Neural progenitor cell (in vitro differentiated cells): ENCODE measurements around the gene PTPN2. TPM values are rescaled to one million over a fixed set of nuclear protein-coding genes. Genes with fewer than 3 reads are reported as not detected.

Experiments
- DNase-seq: peaks from one replicate; pipeline ENCODE4 v3.0.0-alpha.2; 2016; ENCODE audit warnings: low spot score
- H2AFZ ChIP-seq: fragments of 200-600 bp; sonication (generic); replicated peaks from 2 replicates; pipeline ENCODE4 v1.6.1; 2016; ENCODE audit warnings: antibody characterized with exemption
- H3F3A ChIP-seq: fragments of 200-600 bp; sonication (generic); 2 replicates; pipeline ENCODE4 v1.6.1; 2016; ENCODE audit warnings: antibody characterized with exemption, low read depth
- H3K27ac ChIP-seq: fragments of 200-600 bp; sonication (generic); 2 replicates; pipeline ENCODE4 v1.5.1; 2016; ENCODE audit warnings: mild to moderate bottlenecking
- H3K27me3 ChIP-seq: fragments of 200-600 bp; sonication (generic); 2 replicates; pipeline ENCODE4 v1.6.1; 2016; ENCODE audit warnings: mild to moderate bottlenecking, moderate library complexity
- H3K36me3 ChIP-seq: fragments of 200-600 bp; sonication (generic); 2 replicates; pipeline ENCODE4 v1.5.1; 2016
- H3K4me1 ChIP-seq: fragments of 200-600 bp; sonication (generic); 2 replicates; pipeline ENCODE4 v1.6.1; 2016; ENCODE audit warnings: mixed run types
- H3K4me2 ChIP-seq: fragments of 200-600 bp; sonication (generic); 2 replicates; pipeline ENCODE4 v1.6.1; 2016
- H3K4me3 ChIP-seq: fragments of 200-600 bp; sonication (generic); 2 replicates; pipeline ENCODE4 v1.5.1; 2016
- H3K79me2 ChIP-seq: fragments of 200-600 bp; sonication (generic); 2 replicates; pipeline ENCODE4 v1.6.1; 2016; ENCODE audit warnings: low read depth
- H3K9ac ChIP-seq: fragments of 200-600 bp; sonication (generic); 2 replicates; pipeline ENCODE4 v1.6.1; 2016
- H3K9me3 ChIP-seq: fragments of 200-600 bp; sonication (generic); 2 replicates; pipeline ENCODE4 v1.5.1; 2016; ENCODE audit warnings: low read depth
- H4K20me1 ChIP-seq: fragments of 200-600 bp; sonication (generic); 2 replicates; pipeline ENCODE4 v1.6.1; 2016; ENCODE audit warnings: low read depth
- H3K27ac Mint-ChIP-seq: 3 replicates; pipeline ENCODE4 v1.8.0; 2021; ENCODE audit warnings: mixed read lengths
- H3K27me3 Mint-ChIP-seq: 2 replicates; pipeline ENCODE4 v1.8.0; 2022; ENCODE audit warnings: low read depth, mild to moderate bottlenecking, inconsistent platforms, moderate library complexity, mixed read lengths; ENCODE audit not compliant: insufficient read depth
- H3K36me3 Mint-ChIP-seq: 3 replicates; pipeline ENCODE4 v1.8.0; 2021; ENCODE audit warnings: mixed read lengths
- H3K4me1 Mint-ChIP-seq: 3 replicates; pipeline ENCODE4 v1.8.0; 2021; ENCODE audit warnings: mixed read lengths
- H3K4me3 Mint-ChIP-seq: 3 replicates; pipeline ENCODE4 v1.8.0; 2021; ENCODE audit warnings: mild to moderate bottlenecking, moderate library complexity, mixed read lengths
- H3K9me3 Mint-ChIP-seq: 3 replicates; pipeline ENCODE4 v1.8.0; 2020; ENCODE audit warnings: mixed read lengths
- CTCF ChIP-seq: fragments of 200-600 bp; sonication (generic); IDR thresholded peaks from 2 replicates; pipeline ENCODE4 v1.5.1; 2017; ENCODE audit warnings: antibody characterized with exemption, mild to moderate bottlenecking
- EZH2 ChIP-seq: fragments of 200-600 bp; sonication (generic); IDR thresholded peaks from 2 replicates; pipeline ENCODE4 v1.6.1; 2017; ENCODE audit warnings: antibody characterized with exemption, mild to moderate bottlenecking, moderate library complexity
- EZH2phosphoT487 ChIP-seq: fragments of 200-600 bp; sonication (generic); IDR thresholded peaks from 2 replicates; pipeline ENCODE4 v1.6.1; 2017; ENCODE audit warnings: antibody characterized with exemption
- small RNA-seq: library from RNA; depleted of rRNA; stranded (forward); fragments of <200 nt; gene quantifications from one replicate; pipeline ENCODE3, GENCODE V24; 2015
- total RNA-seq: library from RNA; depleted of rRNA; stranded (reverse); fragments of >200 nt; gene quantifications from 2 replicates; pipeline ENCODE4 v1.2.3, GENCODE V29; 2015; ENCODE audit warnings: low replicate concordance

The PTPN2 gene
- total RNA-seq, 1 donor from 2014 or later: 57.9 TPM

GRCh38 chr18:12745095-12745795 is 138.8 kb downstream of the PTPN2 start:
- no peak overlapping the region for H3K9ac ChIP-seq
- H3K79me2 ChIP-seq: no peaks in the 10 kb centered on the region
- H3K4me2 ChIP-seq: no peak overlapping the region
- H3K4me3 ChIP-seq: no peak overlapping the region
- no peaks in the 10 kb centered on the region for H3K36me3 ChIP-seq
- no peak for DNase-seq
- H3K36me3 Mint-ChIP-seq: no peaks in the 10 kb centered on the region
- H2AFZ ChIP-seq: no peak overlapping the region
- peaks cover 2% of the 10 kb centered on the region for H3K9me3 Mint-ChIP-seq
- no peaks in the 10 kb centered on the region for H3K27me3 ChIP-seq
- H3K9me3 ChIP-seq: no peaks in the 10 kb centered on the region
- no peaks in the 10 kb centered on the region for H3F3A ChIP-seq
- H3K4me1 Mint-ChIP-seq: no peaks in the 10 kb centered on the region
- no peaks in the 10 kb centered on the region for H3K4me1 ChIP-seq
- no peak overlapping the region for H3K27ac ChIP-seq
- H3K27ac Mint-ChIP-seq: no peak overlapping the region
- no peak for TF ChIP-seq CTCF
- no peak for TF ChIP-seq EZH2
- no peak for TF ChIP-seq EZH2phosphoT487
- H3K27me3 Mint-ChIP-seq: peaks cover 2% of the 10 kb centered on the region
- no peaks in the 10 kb centered on the region for H4K20me1 ChIP-seq
- H3K4me3 Mint-ChIP-seq: no peak overlapping the region

- no peaks in the 10 kb centered on the region for H3K36me3 ChIP-seq
- Mint-ChIP-seq H3K36me3 (no peaks in the 10 kb centered on the region), H3K27ac (no peak overlapping the region), H3K4me3 (no peak overlapping the region), H3K27me3 (peaks cover 2% of the 10 kb centered on the region), H3K4me1 (no peaks in the 10 kb centered on the region), H3K9me3 (peaks cover 2% of the 10 kb centered on the region)
- H3K79me2 ChIP-seq: no peaks in the 10 kb centered on the region
- no peaks in the 10 kb centered on the region for H3K27me3 ChIP-seq
- H3K9ac ChIP-seq: no peak overlapping the region
- H3K4me3 ChIP-seq: no peak overlapping the region
- DNase-seq: no peak
- no peak overlapping the region for H3K27ac ChIP-seq
- H3K9me3 ChIP-seq: no peaks in the 10 kb centered on the region
- H2AFZ ChIP-seq: no peak overlapping the region
- no peaks in the 10 kb centered on the region for H4K20me1 ChIP-seq
- H3K4me1 ChIP-seq: no peaks in the 10 kb centered on the region
- TF ChIP-seq EZH2phosphoT487: no peak
- TF ChIP-seq CTCF: peak; percentile 40
- no peak overlapping the region for H3K4me2 ChIP-seq
- H3F3A ChIP-seq: no peaks in the 10 kb centered on the region
Measured at GRCh38 chr18:12744103-12744502, 139.9 kb downstream of the PTPN2 start.

- H3K9me3 Mint-ChIP-seq: peaks cover 2% of the 10 kb centered on the region
- Histone ChIP-seq H3K79me2 (no peaks in the 10 kb centered on the region), H3K4me3 (no peak overlapping the region), H3K4me2 (no peak overlapping the region), H3K27me3 (no peaks in the 10 kb centered on the region), H3K9me3 (no peaks in the 10 kb centered on the region), H3K9ac (no peak overlapping the region), H2AFZ (no peak overlapping the region), H3K36me3 (no peaks in the 10 kb centered on the region), H3K27ac (no peak overlapping the region), H3K4me1 (no peaks in the 10 kb centered on the region), H3F3A (no peaks in the 10 kb centered on the region), H4K20me1 (no peaks in the 10 kb centered on the region)
- no peaks in the 10 kb centered on the region for H3K36me3 Mint-ChIP-seq
- H3K4me3 Mint-ChIP-seq: no peak overlapping the region
- no peak for DNase-seq
- peaks cover 3% of the 10 kb centered on the region for H3K27me3 Mint-ChIP-seq
- no peaks in the 10 kb centered on the region for H3K4me1 Mint-ChIP-seq
- no peak for TF ChIP-seq EZH2phosphoT487
- TF ChIP-seq CTCF: no peak
- no peak for TF ChIP-seq EZH2
- H3K27ac Mint-ChIP-seq: no peak overlapping the region
Measured at GRCh38 chr18:12742453-12742852, 141.6 kb downstream of the PTPN2 start.

Small RNA genes lying within 50 kb of the gene (small RNA-seq; reads per million reads assigned to genes)
- gene RF00019: not detected

Other genes starting within 250 kb of the PTPN2 start
- 12.2 and 18.4 TPM in 2 replicates for gene SPIRE1, start 226.1 kb downstream of the PTPN2 start, total RNA-seq
- gene CEP76, start 181.5 kb downstream of the PTPN2 start, total RNA-seq: 24.3 and 44.8 TPM in 2 replicates
- gene PSMG2, start 181.2 kb downstream of the PTPN2 start, total RNA-seq: 69.4 and 96.8 TPM in 2 replicates
- gene SEH1L, start 63.8 kb upstream of the PTPN2 start, total RNA-seq: 40.5 and 48.6 TPM in 2 replicates
- 40.3 and 58.7 TPM in 2 replicates for gene CEP192, start 107.1 kb upstream of the PTPN2 start, total RNA-seq